ENCODE results near the gene EPC2.
"Not testable (repeated sequence)": the region's sequence is repeated elsewhere in the genome, so short reads cannot be mapped to it uniquely, and the experiment has no call there.

Gene EPC2

GRCh38 chr2:148726228-148726627 lies 81.7 kb downstream of the EPC2 start:
- peak; percentile 7 for DNase-seq (ENCODE audit: low read depth)

GRCh38 chr2:148730085-148730484 lies 85.5 kb downstream of the EPC2 start:
- no peak for DNase-seq (ENCODE audit: low read depth)

DNA sequence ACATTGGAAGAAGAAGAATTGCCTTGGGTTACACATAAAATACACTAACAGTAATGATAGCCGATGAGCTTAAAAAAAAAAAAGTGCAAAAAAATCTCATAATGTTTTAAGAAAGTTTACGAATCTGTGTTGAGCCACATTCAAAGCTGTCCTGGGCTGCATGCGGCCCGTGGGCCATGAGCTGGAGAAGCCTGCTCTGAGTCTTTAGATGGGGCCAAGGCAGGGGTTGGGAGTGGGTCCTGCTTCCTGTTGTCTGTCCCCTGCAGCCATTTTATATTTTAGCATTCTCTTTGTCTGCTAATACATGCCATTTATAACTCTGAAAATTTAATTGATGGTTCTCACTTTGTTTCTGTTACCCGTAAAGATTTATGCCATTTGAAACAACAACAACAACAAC lies 93.2 kb downstream of the EPC2 start:
- no peak for DNase-seq (ENCODE audit: low read depth)

GRCh38 chr2:148739454-148740105 lies 95.0 kb downstream of the EPC2 start:
- no peak for DNase-seq (ENCODE audit: low read depth)

GRCh38 chr2:148742373-148742772 lies 97.8 kb downstream of the EPC2 start:
- DNase-seq (ENCODE audit: low read depth) = no peak

- DNase-seq (ENCODE audit: low read depth) = peak; percentile 55
Observed at GRCh38 chr2:148745151-148745851, 100.8 kb downstream of the EPC2 start.

DNA sequence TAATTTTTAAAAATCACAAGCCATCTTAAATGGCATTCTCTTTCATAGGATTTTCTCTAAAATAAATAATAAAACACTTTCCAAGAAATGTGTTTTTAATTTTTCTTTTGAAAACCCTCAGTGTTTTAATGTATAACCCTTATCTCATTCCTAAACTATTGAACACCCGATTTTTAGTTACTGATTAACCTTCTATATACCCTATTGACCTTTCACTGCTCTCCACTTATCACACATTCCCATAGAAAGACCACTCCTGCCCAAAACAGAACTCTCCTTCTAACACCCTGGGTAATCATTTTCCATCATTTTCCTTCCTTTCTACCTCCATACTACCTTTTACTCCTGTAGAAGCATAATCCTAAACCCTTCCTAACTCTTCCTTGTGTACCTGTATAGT lies 102.4 kb downstream of the EPC2 start:
- no peak for DNase-seq (ENCODE audit: low read depth)

DNA sequence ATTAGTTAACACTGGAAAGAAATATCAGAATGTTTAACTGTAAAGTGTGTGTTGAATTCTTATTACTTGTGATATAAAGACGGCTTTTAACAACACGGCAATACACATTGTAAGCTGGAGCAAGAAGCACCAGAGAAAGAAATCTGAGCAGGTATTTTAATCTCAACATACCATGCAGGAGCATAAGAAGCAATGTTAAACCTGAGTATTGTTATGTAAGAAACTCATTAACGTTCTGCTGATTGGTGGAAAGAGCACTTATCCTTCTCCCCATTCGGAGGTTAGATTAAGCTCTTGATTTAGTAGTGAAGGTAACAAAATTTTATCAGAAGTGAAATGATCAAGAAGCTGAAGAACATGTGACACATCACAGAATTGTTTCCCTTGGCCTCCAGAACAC lies 107.4 kb downstream of the EPC2 start:
- no peak for DNase-seq (ENCODE audit: low read depth)

- DNase-seq (ENCODE audit: low read depth) = no peak
Observed at GRCh38 chr2:148752977-148753376, 108.4 kb downstream of the EPC2 start.

DNA sequence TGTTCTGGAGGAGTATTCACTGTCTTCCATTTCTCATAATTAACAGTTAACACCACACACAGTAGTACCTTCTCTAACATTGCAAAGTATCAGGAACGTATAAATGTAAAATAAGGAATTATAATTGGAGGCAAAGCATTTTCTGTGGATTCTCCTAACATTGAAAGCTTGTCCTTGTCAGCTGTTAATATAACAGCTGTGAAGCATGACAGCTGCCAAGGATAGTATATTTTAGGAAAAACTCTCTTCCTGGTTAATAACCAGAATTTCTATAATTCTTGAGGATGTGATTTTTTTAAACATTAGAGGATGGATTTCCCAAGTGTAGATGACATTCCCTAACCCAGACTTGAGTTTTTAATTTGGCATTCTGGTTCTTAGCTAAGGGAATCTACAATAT lies 110.3 kb downstream of the EPC2 start:
- no peak for DNase-seq (ENCODE audit: low read depth)

DNA sequence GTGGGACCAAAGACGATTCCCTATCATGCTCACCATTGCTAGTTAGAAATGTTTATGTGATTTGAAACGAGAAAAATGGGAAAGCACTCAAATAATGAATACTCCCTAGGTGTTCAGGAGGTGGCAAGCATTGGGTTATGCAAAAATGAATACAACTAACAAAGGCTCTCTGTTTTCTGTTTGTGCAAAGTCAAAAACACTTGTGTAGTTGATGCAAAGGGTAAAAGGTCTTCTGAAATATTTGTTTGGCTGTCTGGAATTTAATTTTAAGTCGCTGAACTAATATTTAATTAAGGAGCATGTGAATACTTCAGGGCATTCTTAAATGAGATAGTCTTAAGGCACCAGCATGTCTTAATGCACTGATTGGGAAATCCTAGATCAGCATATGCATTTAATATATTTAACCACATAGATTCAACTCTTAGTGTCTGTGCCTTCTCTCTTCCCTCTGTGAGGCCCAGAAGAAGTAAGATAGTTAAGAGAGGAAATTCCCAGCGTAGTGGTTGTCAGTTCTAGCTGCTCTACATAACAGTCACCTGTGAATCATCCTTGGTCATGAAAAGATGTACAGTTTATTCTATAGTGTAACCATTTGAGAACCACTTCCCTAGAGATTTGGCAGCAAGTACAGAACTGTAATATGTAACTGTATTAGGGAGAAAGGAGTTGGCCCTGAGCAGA lies 111.9 kb downstream of the EPC2 start:
- DNase-seq (ENCODE audit: low read depth) = peak; percentile 94

DNA sequence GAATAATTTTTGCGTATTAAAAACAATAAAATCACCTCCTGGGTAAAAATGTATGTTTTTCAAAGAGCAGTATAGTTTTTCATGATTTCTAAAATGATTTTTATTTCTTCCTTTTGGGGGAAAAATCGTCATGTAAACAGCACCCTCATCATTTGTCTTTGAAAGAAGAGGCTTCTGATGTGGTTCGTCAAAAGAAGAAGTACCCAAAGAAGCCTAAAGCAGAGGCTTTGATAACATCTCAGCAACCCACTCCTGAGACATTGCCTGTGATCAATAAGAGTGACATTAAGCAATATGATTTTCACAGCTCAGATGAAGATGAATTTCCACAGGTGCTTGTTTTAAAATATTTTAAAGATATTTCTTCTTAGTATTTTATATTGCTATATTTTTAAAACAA lies 120.3 kb downstream of the EPC2 start:
- no peak for DNase-seq (ENCODE audit: low read depth)

DNA sequence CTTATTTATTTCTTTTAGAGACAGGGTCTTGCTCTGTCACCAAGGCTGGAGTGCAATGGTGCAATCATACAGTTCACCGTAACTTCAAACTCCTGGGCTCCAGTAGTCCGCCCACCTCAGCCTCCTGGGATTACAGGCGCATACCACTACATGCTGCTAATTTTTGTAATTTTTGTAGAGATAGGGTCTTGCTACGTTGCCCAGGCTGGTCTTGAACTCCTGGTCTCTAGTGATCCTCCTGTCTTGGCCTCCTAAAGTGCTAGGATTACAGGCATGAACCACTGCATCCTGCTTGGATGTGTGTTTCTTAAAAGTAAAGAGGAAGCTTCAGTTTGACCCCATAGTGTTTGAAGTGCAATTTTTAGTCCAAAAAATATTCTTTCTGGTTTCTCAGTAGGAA lies 125.5 kb downstream of the EPC2 start:
- no peak for DNase-seq (ENCODE audit: low read depth)

DNA sequence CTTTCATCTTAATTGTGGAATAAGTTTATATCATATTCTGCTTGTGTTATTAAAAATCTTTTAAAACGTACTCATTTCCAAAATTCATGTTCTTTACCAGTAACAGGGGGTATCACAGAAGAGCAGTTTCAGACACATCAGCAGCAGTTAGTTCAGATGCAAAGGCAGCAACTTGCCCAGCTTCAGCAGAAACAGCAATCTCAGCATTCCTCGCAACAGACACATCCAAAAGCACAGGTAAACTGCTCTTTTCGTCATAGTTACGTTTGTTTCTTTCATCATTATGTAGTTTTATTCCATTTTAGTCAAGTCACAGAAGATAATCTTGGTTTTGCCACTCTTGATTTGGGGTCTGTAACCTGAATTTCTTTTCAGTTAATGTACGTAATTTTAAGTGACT lies 137.0 kb downstream of the EPC2 start:
- peak; percentile 18 for DNase-seq (ENCODE audit: low read depth)

DNA sequence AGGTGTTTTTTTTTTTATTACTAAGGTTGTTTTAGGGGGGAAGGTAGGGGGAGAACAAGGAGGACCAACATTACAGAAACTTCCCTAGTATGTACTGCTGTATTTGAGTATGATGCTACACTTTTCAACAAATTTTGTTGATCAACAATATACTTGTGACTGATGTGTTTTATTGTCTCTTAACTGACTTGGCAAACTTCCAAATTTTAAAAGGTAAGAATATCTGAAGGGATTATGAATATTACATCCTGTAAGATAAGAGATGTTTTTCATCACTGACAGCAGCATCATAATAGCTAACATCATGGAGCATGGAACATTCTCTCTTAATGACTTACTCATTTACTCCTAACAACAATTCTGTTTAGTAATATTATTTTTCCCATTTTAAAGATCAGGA lies 144.5 kb downstream of the EPC2 start:
- DNase-seq (ENCODE audit: low read depth) = no peak

GRCh38 chr2:148790172-148790571 lies 145.6 kb downstream of the EPC2 start:
- not testable (repeated sequence) for DNase-seq (ENCODE audit: low read depth)

DNA sequence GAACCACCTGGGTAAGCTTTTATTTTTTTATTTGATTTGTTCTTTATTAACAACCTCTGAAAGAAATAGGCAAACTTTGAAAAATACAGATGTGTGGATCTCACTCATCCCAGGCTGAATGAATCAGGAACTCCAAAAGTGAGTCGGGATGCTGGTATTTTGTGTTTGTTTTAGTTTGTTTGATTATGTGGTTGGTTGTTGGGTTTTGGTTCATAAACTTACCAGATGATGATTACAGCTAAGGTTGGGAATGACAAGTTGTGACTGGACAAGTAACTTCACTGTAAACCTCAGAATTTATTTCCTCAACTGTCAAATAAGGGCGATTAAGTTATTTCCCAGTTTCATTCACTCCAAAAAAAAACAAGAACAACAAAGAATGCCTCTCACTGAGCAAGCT lies 150.0 kb downstream of the EPC2 start:
- peak; percentile 50 for DNase-seq (ENCODE audit: low read depth)

- DNase-seq (ENCODE audit: low read depth) = no peak
Observed at GRCh38 chr2:148796735-148797512, 152.4 kb downstream of the EPC2 start.

GRCh38 chr2:148802448-148803220 lies 158.1 kb downstream of the EPC2 start:
- DNase-seq (ENCODE audit: low read depth) = no peak

DNA sequence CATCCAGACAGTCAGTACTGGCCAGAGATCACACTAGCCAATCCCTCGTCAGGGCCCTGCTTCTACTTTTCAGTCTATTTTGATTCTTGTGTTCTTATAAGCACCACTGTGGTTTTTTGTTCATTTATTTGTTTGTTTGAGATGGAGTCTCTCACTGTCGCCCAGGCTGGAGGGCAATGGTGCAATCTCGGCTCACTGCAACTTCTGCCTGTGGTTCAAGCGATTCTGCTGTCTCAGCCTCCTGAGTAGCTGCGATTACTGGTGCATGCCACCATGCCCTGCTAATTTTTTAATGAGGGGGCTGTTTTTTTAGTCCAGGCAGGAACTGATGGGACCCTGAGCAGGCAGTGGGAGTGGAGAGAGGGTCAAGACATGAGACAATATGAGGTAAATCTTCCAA lies 165.5 kb downstream of the EPC2 start:
- DNase-seq (ENCODE audit: low read depth) = no peak

DNA sequence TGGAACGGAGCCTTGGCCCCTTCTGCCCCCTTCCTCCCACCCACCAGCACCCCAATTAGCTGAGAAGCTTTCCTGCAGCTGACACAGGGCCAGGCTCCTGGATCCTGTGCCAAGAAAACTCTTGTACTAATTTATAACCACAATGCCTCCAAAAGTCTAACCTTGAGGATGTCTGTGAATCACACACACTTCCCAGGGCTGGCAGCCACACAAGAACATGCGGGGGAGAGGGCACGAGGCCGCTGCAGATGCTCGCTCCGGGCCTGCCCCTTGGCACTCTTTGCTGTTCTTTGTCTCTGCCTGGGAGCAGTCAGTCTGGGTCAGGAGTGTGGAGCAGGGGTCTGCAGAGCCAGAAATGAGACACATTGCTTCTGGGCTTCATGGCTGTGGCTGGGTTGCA lies 167.8 kb downstream of the EPC2 start:
- DNase-seq (ENCODE audit: low read depth) = no peak

DNA sequence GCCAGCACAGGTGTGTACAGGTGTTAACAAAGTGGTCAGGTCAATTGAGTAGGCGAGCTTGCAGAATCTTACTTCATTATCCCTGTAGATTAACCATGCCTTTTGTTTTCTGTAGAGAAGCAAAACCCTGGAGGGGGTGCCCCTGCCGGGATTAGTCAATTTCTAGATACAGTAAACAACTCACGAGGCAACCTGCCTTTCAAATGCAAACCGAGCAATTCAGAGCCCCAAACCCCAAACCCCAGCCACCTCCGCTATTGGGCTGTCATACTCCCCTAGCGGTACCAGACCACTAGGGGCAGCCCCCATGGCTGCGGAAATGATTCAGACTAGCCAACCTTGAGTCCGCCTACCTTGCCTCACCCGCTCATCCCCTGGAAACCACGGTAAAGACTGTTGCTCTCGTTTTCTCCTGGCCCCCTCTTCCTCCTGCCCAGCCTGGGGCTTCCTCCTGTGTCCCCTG lies 169.1 kb downstream of the EPC2 start:
- no peak for DNase-seq (ENCODE audit: low read depth)
